GM12892 (cell line): ENCODE data around the gene DNER.

Experiments
- DNase-seq: peaks from one replicate; pipeline ENCODE4 v3.0.0; 2011; ENCODE audit not compliant: insufficient read length
- FAIRE-seq: peaks from 2 replicates; lab custom pipeline; 2011; peaks lifted over from hg19 to GRCh38; lab: Jason Lieb, UNC
- POLR2A ChIP-seq: IDR thresholded peaks from 2 replicates; pipeline ENCODE4 v1.6.1; 2011; ENCODE audit warnings: low read depth, low read length, control low read depth
- POLR2AphosphoS5 ChIP-seq: IDR thresholded peaks from 2 replicates; pipeline ENCODE4 v1.6.1; 2011; ENCODE audit warnings: low read depth, low read length, control low read depth
- TAF1 ChIP-seq: IDR thresholded peaks from 2 replicates; pipeline ENCODE4 v1.6.1; 2011; ENCODE audit warnings: low read depth, mild to moderate bottlenecking, control low read depth, low read length, borderline replicate concordance

Gene DNER

GRCh38 chr2:229330952-229331351 is 383.4 kb downstream of the DNER start:
- TF ChIP-seq TAF1, result no peak
- no peak for TF ChIP-seq POLR2AphosphoS5
- TF ChIP-seq POLR2A, result no peak
- no peak for DNase-seq
- no peak for FAIRE-seq

- DNase-seq (no peak), FAIRE-seq (no peak)
- no peak for TF ChIP-seq POLR2AphosphoS5
Measured at GRCh38 chr2:229319558-229319957, 394.8 kb downstream of the DNER start.

GRCh38 chr2:229314117-229314516 is 400.2 kb downstream of the DNER start:
- DNase-seq (no peak), FAIRE-seq (no peak)
- TF ChIP-seq TAF1 (no peak), POLR2A (no peak), POLR2AphosphoS5 (no peak)

GRCh38 chr2:229313591-229313990 is 400.8 kb downstream of the DNER start:
- no peak for TF ChIP-seq POLR2AphosphoS5
- no peak for TF ChIP-seq POLR2A
- no peak for TF ChIP-seq TAF1
- FAIRE-seq (no peak), DNase-seq (no peak)
